GM21825 (cell line): ENCODE measurements around the gene KLHL29.

Experiments
- ATAC-seq: cut with Tn5 transposase; IDR thresholded peaks from one replicate; pipeline ENCODE4 v1.9.1; 2021; ENCODE audit warnings: mild to moderate bottlenecking, moderate library complexity; ENCODE audit not compliant: unreplicated experiment

KLHL29 gene

DNA sequence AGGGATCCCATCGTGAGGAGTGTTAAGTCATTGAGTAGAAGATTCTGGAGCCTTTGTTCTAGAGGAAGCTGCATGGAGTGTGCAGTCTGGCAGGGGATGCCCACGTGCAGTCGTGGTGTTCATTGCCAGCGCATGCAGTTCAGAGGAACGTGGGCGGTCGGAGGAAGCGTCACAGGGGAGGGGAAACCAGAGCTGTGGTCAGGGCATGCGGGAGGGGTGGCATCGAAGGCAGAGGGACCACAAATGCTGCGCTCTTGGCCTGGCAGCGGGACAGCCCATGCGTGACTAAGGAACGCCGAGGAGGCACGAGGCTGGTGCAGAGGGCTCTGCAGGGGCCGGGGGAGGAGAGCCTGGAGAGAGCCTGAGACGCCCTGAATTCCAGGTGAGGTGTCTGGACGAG is 141.1 kb downstream of the KLHL29 start:
- no peak for ATAC-seq

DNA sequence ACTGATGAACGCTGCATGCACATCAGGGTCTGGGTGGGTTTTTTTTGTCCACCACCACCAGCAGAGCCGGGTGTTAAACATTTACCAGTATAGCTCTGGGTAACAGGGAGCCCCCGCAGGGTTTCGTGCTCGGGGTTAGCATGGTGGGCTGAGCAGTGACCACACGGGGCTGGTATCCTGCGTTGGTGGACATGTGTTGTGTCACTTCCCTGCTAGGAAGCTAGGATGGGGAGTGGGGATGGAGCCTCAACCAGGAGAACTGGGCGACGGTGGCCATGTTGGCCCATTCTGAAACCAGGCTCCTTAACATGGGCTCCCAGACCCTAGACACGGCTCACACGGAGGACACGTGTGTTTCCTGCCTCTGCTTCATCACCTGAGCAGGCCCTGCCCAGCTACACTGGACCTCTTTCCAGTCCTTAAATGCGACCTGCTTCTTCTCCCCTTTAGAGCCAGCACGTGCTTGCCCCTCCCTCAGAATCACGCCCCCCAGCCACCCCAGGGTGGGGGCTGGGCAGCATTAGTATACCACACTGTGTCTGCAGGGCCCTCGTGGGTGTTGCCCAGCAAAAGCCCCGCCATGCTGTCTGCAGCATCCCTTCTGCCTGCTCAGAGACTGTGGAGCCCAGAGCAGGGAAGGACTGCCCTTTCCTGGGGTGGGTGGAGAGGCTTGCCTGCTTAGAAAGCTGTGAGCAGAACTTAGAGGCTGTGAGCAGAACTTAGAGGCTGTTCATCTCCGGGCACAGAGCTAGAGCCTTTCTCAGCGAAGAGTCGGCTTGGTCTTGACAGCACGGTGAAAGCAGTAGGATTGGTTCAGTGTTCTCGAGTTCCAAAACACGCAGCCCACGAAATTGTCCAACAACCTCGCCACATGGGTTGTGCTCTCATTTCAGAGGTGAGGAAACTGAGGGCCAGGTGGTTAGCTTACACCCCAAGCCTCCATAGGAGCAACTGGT is 142.1 kb downstream of the KLHL29 start:
- ATAC-seq = no peak

DNA sequence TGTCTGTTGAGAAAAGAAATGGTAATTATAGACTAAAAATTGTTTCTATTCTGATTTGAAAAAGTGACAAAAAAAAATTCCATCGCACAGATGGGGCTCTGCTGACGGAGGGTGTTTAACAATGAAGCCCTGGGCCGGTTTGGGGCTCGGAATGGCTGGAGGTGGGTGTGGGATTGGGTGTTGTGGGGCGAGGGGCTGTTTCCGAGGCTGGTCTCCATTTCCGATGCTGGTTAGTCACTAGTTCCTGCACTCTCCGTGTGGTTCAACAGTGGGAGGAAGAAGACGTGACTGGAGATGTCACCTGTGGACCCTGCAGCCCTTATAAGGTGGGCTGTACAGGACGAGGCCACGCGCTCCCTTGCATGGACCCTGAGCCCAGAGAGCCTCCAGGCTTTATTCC is 143.2 kb downstream of the KLHL29 start:
- ATAC-seq = no peak

DNA sequence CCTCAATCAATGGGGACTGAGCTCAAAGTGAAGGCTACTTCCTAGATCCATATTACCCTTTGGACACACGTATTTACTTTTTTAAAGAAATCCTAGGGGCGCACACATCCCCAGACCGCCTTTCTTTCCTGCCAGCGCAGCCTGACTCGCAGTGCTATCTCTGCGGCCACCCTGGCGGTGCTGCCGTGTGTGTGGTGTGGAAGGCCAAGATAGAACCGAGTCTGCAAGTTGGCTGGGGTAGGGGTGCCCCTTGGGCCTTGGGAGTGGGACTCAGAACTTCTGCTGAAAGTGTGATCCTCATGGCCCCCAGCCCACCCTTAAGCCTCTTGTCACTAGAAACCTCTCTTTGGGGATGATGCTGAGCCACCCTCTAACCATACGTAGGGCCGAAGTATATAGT is 143.7 kb downstream of the KLHL29 start:
- no peak for ATAC-seq

DNA sequence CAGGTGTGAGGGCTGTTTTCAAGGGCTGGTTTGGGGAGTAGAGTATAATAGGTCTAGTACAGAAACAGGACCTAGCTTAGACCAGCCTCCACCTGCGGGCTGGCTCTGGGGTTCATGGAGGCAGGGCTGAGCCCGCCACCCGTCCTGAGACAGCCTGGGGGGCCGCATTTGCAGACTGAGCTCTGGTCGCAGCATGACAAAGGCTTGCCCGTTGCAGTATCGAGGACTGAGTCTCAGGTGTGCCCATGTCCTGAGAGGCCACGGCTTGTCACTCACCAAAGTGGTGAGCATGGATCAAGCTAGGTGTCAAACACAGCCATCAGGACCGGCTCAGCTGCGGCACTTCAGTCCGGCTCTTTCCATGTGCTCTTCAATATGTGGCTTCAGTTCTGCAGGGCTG is 144.7 kb downstream of the KLHL29 start:
- no peak for ATAC-seq

DNA sequence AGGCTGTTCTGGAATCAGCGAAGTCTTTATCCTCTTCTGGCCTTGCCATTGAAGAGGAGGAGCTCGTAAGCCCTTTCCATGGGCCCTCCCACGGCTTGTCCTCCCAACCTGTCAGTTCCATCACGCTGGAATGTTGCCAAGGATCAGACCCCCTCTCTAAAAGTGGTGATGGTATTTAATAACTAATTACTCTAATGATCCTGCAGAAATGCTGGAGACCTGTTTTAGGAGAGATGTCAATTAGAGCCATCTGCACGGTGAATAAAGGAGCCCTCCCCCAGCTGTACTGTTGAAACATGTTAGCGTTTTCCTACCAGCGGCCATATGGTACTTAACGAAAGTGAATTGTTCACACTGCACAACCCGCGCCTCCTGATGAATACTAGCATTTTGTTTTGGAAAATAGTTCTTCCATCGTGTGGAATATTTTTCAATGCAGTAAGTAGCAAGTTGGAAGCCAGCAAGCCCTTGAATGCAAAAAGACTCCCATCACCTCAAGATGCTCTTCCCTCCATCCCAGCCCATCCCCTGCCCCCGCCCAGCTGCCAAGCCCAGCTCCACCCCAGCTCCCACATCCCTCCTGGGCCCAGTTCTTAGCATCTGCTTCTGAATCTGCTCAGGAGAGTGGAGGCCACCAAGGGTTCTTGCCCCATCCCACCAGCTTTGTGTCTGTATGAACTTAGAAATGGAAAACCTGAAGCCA is 145.4 kb downstream of the KLHL29 start:
- no peak for ATAC-seq

DNA sequence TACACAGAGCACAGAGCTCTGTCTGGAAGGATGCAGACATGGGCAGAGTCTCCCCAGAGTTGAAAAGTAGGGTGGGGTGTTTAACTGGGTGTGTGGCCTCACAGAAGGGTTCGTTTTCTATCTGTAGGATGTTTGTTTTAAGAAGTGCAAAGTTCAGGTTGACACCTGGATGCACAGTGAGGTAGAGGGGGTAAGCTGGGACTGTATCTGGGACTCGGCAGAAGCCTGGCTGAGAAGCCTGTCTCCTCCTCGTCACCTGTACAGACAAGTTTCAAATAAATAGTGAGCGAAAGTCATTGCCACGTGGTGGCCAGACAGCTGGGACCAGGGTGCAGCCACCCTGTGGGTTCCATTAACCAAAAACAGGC is 145.9 kb downstream of the KLHL29 start:
- no peak for ATAC-seq

DNA sequence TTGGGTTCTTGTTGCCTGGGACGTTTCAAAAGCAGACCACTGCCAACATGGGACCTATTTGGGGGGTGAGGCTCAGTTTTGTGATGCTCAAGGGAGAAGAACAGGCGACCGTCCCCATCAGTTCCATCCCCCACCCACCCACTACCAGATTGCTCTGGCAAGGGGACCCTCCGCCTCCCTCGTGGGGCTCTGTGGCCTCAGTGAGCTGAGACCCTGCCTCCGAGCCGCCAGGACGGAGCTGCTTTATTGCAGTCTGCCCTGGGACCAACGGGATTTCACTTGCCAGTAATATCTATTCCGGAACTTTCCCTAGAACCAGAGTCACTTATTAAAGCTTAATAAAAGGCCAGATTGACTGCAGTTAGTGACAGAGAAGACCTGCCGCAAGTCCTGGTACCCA is 146.3 kb downstream of the KLHL29 start:
- ATAC-seq = no peak

DNA sequence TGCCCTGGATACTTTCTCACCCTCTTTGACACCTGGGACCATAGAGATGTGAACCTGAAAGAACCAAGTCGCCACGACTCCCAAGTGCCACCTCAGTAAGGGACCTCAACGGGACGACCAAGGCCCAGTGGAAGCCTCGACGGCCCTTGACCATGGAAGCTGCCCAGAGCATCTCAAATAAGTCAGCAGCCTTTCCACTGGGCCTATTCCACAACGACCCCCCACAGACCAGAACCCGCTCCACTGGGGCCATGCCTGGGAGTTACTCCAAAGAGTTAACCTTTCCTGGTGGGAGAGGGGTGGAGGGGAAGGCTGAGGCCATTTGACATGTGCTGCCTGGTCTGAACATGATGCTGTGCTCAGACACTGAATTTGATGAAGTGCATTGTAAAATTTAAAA is 146.9 kb downstream of the KLHL29 start:
- ATAC-seq = no peak

DNA sequence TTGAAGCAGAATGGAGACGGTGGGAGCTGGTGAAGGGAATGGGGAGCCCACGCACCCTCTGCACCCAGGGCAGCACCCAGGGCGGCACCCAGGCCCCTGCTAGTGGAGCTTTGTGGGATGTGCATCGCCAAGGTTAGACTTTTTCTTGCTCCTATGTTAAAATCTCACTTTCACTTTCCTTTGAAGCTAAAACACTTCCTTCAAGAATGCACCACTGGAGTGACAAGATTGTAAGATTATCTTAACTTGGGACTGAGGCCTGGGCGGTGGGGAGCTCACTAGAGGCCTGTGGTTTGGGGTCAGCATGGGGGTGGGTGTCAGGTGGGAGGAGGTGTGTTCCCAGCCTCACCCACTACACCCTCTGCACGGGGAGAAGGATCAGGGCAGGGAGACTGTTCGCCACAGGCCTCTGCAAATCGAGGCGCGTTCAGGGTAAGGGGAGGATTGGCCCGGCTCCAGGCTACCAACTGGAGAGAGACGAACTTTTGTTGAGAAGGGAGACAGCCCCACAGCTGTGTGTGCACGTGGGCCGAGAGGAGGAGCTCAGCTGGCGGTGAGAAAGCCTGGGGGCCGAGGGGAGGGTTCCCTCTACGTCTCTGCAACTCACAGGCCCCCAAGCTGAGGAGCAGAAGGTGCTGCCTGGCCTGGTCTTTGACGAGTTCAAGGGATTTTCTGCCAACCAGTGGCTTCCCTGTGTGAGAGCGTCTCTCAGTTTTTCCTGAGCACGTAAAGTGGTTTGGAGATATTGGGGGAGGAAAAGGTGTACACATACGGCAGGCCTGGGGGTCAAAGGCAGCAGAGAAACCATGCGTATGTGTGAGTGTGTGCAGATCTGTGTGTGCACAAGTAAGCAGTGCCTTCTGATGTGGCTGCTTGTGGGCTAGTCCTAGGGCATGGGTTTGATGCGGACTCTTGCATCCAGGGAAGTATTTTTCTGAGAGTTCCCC is 147.7 kb downstream of the KLHL29 start:
- peak; percentile 71 for ATAC-seq

DNA sequence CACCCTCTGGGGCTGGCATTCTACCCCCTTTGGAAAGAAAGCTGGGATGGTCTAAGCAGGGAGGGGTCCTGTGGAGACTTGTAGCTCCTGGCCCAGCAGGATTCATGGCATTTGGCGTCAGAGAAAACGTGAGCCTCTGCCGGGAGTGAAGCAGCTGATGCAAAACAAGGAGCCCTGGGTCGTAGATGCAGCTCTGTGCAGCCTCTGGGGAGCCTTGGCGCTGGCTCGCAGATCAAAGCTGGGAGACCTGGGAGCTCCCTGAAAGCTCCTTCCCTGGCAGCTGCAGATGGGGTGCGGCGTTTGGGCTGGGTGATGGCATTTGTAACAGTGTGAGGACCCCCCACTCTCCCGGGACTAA is 148.3 kb downstream of the KLHL29 start:
- ATAC-seq = no peak

DNA sequence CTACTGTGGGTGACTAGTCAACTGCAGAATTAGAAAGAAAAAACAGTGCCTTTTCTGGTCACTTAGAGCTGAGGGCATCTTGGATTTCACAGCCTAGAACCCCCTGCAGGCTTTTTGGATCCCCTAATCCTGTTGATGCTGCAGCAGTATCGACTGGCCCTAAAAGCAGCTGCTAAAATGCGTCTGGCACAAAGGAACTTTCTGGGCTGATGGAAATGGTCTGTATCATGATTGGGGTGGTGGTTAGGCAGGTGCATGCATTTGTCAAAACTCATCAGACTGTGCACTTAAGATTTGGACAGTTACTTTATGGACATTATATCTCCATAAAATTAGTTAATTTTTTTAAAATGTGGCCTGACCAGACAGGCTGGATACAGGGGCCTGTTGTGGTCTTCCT is 149.8 kb downstream of the KLHL29 start:
- no peak for ATAC-seq

DNA sequence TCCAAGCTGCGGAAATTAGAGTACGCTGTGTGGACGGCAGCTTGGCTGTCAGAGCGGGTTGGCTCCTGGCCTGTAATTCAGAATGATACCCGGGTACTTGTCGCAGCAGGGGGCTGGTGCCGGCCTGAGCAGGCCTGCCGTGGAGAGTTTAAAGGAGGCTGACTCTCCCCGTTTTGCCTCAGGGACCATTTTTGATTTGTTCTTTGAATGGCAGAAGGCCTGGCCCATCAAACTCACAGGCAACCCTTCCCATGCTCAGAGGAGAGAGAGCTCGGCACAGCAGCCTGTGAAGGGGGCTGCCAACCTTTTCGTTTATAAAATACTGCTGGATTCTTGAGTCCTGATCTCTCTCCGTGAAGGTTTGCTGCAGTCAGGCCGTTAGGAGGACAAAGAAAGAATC is 151.3 kb downstream of the KLHL29 start:
- no peak for ATAC-seq

DNA sequence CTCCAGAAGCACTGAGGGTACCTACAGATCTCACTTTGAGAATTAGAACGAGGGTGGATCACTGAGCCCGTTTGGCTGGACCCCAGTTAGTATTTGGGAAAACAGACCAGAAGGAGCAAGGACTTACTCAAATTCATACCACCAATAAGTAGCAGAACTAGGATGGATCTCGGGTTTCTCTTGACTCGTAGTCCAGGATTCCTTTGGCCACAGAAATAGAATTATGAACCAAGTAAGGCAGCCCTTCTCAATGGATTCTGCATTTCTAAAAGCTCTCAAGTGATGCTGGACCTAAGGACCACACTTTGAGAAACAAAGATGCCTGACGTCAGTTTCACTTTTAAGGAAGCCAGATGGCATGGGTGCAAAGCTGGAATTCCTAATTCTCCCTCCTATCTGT is 153.0 kb downstream of the KLHL29 start:
- no peak for ATAC-seq

DNA sequence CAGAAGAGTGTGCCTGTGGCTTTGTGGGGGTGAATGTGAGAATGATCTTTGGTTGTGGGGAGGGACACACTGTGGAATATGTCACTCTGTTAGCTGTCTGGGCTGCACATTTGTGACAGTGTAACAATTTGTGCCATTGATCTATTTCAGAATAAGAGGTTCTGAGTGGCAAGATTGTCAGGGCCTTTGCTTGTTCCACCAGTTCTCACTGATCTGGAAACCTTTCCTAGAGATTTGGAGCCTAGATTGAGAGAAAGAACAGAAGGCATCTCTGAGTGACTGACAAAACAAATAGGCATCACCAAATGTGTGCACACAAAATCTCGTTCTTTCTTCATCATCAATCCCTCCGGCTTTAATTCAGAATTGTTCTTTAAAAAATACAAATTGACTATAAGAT is 153.6 kb downstream of the KLHL29 start:
- no peak for ATAC-seq

DNA sequence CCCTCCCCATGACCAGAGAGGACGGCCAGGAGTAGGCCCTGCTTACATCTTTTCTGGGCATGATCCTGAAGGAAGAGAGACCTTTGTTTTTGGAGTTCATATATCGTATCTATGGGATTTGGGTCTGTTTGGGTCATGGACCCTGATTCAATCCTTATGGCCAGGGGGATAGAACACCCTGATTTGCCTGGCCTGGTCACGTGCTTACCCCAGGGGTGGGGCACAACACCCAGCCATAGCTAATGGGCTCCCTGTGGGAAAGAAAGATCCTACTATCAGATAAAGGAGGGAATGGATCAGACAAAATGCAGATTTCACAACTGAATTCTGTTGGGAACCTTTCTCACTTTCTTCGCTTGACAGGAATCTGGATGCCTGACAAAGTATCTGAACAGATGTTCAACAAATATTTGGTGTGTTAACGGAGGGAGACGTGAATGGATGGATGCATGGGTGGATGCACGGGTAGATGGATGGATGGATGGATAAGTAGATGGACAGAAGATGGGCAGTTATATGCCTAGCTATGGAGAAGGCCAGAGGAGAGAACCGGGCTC is 155.9 kb downstream of the KLHL29 start:
- ATAC-seq = no peak

DNA sequence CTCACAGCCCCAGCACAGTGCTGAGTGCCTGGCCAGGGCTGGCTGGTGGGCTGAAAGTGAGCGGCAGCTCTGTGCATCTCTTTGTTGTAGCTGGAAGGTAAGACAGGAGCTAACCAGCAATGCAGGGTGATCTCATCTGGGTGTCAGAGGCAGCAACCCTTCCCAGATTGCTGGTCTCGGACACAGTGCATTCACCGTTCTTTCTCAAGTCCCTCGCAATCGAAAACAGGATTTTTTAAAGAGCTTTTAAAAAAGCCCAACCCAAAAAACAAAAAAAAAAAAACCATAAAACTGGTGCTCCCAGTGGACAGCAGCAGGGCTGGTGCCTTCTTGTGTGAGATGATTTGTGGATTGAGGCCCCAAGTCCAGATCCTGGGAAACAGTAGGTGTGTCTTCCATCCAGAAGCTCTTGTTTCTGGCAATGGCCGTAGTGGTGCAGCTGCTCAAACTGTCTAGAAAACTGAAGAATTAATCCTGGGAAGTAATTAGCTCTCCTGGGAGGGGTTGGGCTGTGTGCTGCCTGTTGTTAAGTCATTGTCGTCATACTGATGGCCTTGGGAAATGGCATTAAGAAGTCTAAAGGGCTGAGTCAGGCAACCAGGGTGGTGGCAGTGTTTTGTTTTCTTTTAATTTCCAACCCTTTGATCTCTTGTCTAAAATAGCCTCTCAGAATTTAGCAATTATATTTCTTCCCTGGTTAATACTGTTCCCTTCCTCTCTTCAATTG is 156.7 kb downstream of the KLHL29 start:
- no peak for ATAC-seq

DNA sequence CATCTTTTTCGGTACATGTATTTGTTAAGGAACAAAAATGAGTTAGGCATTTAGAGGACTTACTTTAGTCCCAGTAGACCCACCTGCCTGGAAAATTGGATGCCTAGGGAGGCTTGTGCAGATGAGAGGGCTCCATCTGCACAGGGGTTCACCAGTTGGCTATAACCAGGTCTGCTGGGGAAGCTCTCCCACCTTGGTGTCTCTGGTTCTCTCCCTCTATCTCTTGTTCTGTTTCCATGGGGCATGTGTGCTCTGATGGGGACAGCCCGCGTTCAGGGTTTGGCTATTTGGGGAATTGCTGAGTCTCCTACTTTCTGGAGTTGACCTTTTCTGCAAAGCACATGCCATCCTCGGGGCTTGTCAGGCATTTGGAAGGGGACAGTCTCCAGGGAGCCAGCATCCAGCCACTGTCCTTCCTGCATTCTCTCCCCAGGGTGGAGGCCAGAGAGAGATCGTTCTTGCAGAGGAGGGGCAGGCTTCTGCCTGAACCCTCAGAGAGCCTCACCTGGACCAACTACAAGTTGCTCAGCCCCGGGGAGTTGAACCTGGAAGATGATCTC is 157.3 kb downstream of the KLHL29 start:
- no peak for ATAC-seq

DNA sequence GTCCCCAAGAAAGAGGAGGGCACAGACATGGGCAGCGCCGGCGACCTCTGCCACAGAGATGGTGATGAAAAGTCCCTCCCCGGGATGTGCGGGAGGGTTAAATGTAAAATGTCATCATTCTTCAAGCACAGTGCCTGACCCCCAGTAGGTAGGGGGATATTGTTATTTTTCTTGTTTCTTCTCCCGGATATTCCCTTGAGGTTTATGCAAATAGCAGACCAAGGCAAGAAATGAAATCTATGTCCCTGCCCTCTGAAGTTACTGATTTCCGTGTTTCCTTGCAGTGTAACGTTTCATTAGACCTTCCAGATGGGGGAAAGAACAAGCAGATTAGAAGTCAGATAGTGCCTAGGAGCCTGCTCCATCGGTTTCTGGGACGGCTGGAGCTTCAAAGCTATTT is 158.3 kb downstream of the KLHL29 start:
- no peak for ATAC-seq

DNA sequence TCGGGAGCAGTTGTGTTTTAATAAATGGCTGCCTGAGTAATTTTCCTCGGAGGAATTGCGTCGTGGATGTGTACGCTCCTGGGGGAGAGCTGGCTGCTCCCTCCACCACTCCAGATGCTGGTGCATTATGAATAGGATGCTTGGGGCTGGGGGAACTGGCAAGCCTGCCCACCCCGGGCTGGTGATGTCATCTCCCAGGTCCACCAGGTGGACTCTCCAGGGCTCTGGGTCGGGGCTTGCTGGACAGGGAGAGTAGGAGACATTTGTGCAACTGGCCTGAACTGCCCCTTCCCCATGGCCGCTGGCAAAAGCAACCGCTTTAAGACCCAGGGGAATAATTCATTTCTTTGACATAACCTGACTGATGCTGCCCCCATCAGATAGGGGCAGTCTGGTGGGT is 158.7 kb downstream of the KLHL29 start:
- no peak for ATAC-seq
